Hepatocyte (in vitro differentiated cells): Measurements from ENCODE around the gene PRDM1.

Experiments used
- CTCF ChIP-seq: fragments of 200-600 bp; sonication (generic); IDR thresholded peaks from 2 replicates; pipeline ENCODE4 v1.5.1; 2016; ENCODE audit warnings: antibody characterized with exemption, mild to moderate bottlenecking; ENCODE audit not compliant: poor library complexity
- EZH2 ChIP-seq: fragments of 200-600 bp; sonication (generic); IDR thresholded peaks from 2 replicates; pipeline ENCODE4 v1.6.1; 2016; ENCODE audit warnings: antibody characterized with exemption, mild to moderate bottlenecking, borderline replicate concordance
- EZH2phosphoT487 ChIP-seq: fragments of 200-600 bp; sonication (generic); IDR thresholded peaks from one replicate; pipeline ENCODE4 v1.6.1; 2018; ENCODE audit warnings: antibody characterized with exemption, mild to moderate bottlenecking, low read depth, moderate library complexity; ENCODE audit not compliant: unreplicated experiment, severe bottlenecking

- TF ChIP-seq CTCF (no peak), EZH2 (no peak), EZH2phosphoT487 (no peak)
Measured at GRCh38 chr6:106080763-106081095, 5.4 kb upstream of the PRDM1 start.
